K562 (cell line): ENCODE measurements around the gene PDCD5. TPM values are rescaled to one million over a fixed set of nuclear protein-coding genes. Genes with fewer than 3 reads are reported as not detected.

Experiments used
- ATAC-seq: fragments of 200-7000 bp; cut with Tn5 transposase; 3 replicates; pipeline ENCODE4 v1.9.1; 2020; ENCODE audit warnings: moderate library complexity
- BruUV-seq: library from RNA; stranded (reverse); fragments of 400-500 nt; replicated peaks from 2 replicates; lab custom pipeline; 2021; lab: Mats Ljungman, UMichigan
- CTCF ChIA-PET: fragments of 300-600 bp; formaldehyde crosslinking; extraction: SDS; loops from one replicate; lab custom pipeline; 2021; ENCODE audit warnings: low intra/inter-chr PET ratio; lab: Yijun Ruan, JAX
- POLR2A ChIA-PET: fragments of 300-600, 350-650 bp; sonication (Branson Sonifier 250); formaldehyde crosslinking; extraction: SDS; loops from one replicate; lab custom pipeline; 2021; ENCODE audit warnings: antibody characterized with exemption, inconsistent platforms; lab: Yijun Ruan, JAX
- DNase-seq, 4 experiments: peaks; one replicate each; pipeline versions ENCODE4 v3.0.0 to v3.0.0-alpha.2; 2011 to 2018; ENCODE audit warnings: low spot score in 3 of 4, mixed read lengths in 3 of 4; ENCODE audit errors: extremely low read depth in 1 of 4
- FAIRE-seq: peaks from 2 replicates; lab custom pipeline; 2011; peaks lifted over from hg19 to GRCh38; lab: Jason Lieb, UNC
- H2AFZ ChIP-seq: 2 replicates; pipeline ENCODE4 v1.6.0; 2011; ENCODE audit warnings: low read depth, low read length, control low read depth, inconsistent platforms
- H3K27ac ChIP-seq: fragments of 200-600 bp; 3 replicates; pipeline ENCODE4 v1.8.0; 2011; ENCODE audit warnings: low read depth, mild to moderate bottlenecking, control low read depth, inconsistent platforms, low read length, moderate library complexity, mixed read lengths; ENCODE audit errors: extremely low read depth
- H3K27me3 ChIP-seq, 2 experiments: fragments of 300-600 bp in 1 of 2; 2 replicates in 1 of 2; 3 replicates in 1 of 2; pipeline versions ENCODE4 v1.6.0 to v1.8.0; 2011; ENCODE audit warnings: inconsistent platforms in 2 of 2, low read length in 2 of 2, mild to moderate bottlenecking in 1 of 2, mixed read lengths in 1 of 2, moderate library complexity in 1 of 2; ENCODE audit not compliant: control insufficient read depth in 2 of 2, insufficient read depth in 2 of 2
- H3K36me3 ChIP-seq: fragments of 300-600 bp; 3 replicates; pipeline ENCODE4 v1.8.0; 2011; ENCODE audit warnings: mild to moderate bottlenecking, low read length, inconsistent platforms; ENCODE audit not compliant: control insufficient read depth, insufficient read depth
- H3K4me1 ChIP-seq, 2 experiments: fragments of 200-600 bp in 1 of 2; replicated peaks in 1 of 2; 2 replicates in 1 of 2; 3 replicates in 1 of 2; pipeline versions ENCODE4 v1.5.1 to v1.8.0; 2011; ENCODE audit warnings: inconsistent platforms in 2 of 2, low read length in 2 of 2, mild to moderate bottlenecking in 1 of 2, mixed read lengths in 1 of 2, moderate library complexity in 1 of 2; ENCODE audit not compliant: control insufficient read depth in 2 of 2, insufficient read depth in 2 of 2
- H3K4me2 ChIP-seq: 2 replicates; pipeline ENCODE4 v1.6.1; 2011; ENCODE audit warnings: low read length, control low read depth, inconsistent platforms, mixed read lengths; ENCODE audit not compliant: insufficient read depth
- H3K4me3 ChIP-seq: fragments of 200-600 bp; sonication (generic), shearing (Covaris generic); 2 replicates; pipeline ENCODE4 v1.5.1; 2016; ENCODE audit warnings: control low read depth, inconsistent platforms
- H3K79me2 ChIP-seq: fragments of 200-600 bp; 3 replicates; pipeline ENCODE4 v1.8.0; 2011; ENCODE audit warnings: low read length, inconsistent platforms; ENCODE audit not compliant: control insufficient read depth, insufficient read depth
- H3K9ac ChIP-seq, 2 experiments: 2 replicates each; pipeline versions ENCODE4 v1.6.0 to v1.6.1; 2011; ENCODE audit warnings: low read depth in 2 of 2, low read length in 2 of 2, control low read depth in 1 of 2, inconsistent platforms in 1 of 2, mild to moderate bottlenecking in 1 of 2, mixed read lengths in 1 of 2; ENCODE audit not compliant: insufficient read depth in 1 of 2
- H3K9me1 ChIP-seq: one replicate; pipeline ENCODE4 v1.6.0; 2011; ENCODE audit warnings: inconsistent platforms, mild to moderate bottlenecking, low read length, moderate library complexity; ENCODE audit not compliant: control insufficient read depth, insufficient read depth
- H3K9me3 ChIP-seq: replicated peaks from 2 replicates; pipeline ENCODE4 v1.5.1; 2011; ENCODE audit warnings: low read depth, low read length, inconsistent platforms; ENCODE audit not compliant: control insufficient read depth, insufficient read depth
- H4K20me1 ChIP-seq: replicated peaks from 2 replicates; pipeline ENCODE4 v1.6.1; 2011; ENCODE audit warnings: low read length, inconsistent platforms, mixed read lengths; ENCODE audit not compliant: control insufficient read depth, insufficient read depth
- CBFB ChIP-seq: sonication (generic); formaldehyde crosslinking; IDR thresholded peaks from 2 replicates; pipeline ENCODE4 v1.4.0; 2020; ENCODE audit warnings: mild to moderate bottlenecking, missing genetic modification reagents
- FOXK1 ChIP-seq: sonication (generic); formaldehyde crosslinking; IDR thresholded peaks from 2 replicates; pipeline ENCODE4 v1.8.0; 2022; ENCODE audit warnings: missing genetic modification reagents, mild to moderate bottlenecking, borderline replicate concordance
- ZBTB12 ChIP-seq: fragments of 250-450 bp; sonication (Bioruptor Pico); IDR thresholded peaks from 2 replicates; pipeline ENCODE4 v1.4.0; 2020
- ZZZ3 ChIP-seq: fragments of 450-650 bp; IDR thresholded peaks from 2 replicates; pipeline ENCODE4 v1.6.1; 2016; ENCODE audit warnings: antibody characterized with exemption, mild to moderate bottlenecking, moderate library complexity
- WGBS: fragments of 100-300 bp; shearing (Covaris generic); methylation state at CpG from one replicate; pipeline ENCODE4 v1.1.6; 2016; ENCODE audit warnings: low coverage, mixed read lengths; ENCODE audit not compliant: insufficient coverage; ENCODE audit errors: missing lambda C conversion rate; 5-methylcytosine and 5-hydroxymethylcytosine counted together
- in situ Hi-C: fragments of 300-500 bp; cut with MboI; formaldehyde crosslinking; loops from 4 replicates; pipeline ENCODE4 v1.15.0; 2018; ENCODE audit warnings: inconsistent platforms, mixed read lengths
- intact Hi-C: fragments of 100-400 bp; cut with micrococcal nuclease; formaldehyde crosslinking; loops from 2 replicates; pipeline ENCODE4 v1.14.2; 2022
- polyA plus RNA-seq, 8 experiments: library from polyadenylated mRNA; depleted of rRNA in 4 of 8; stranded (reverse) in 5 of 8; unstranded in 3 of 8; fragments of >200 nt; fragmentation: Nextera tagmentation in 2 of 8; fragmentation: Illumina TruSeq in 1 of 8; extraction: Ambion mirVana in 2 of 8; extraction: Trizol in 1 of 8; gene quantifications; 2 replicates each; pipeline versions ENCODE4 v1.2.1 to v1.2.3, GENCODE V29; 2011 to 2014; ENCODE audit warnings: inconsistent platforms in 1 of 8, missing spikeins in 1 of 8
- total RNA-seq, 7 experiments: library from RNA; depleted of rRNA in 6 of 7; stranded (reverse); fragments of >200 nt in 6 of 7; fragmentation: Illumina TruSeq in 2 of 7; extraction: Trizol in 2 of 7; gene quantifications; 2 replicates each; pipeline versions ENCODE4 v1.2.1 to v1.2.3, GENCODE V29; 2011 to 2021; ENCODE audit warnings: low replicate concordance in 1 of 7
- TF ChIP-seq, protein P1 (sequence below), 2 experiments: fragments of 200-800 bp in 1 of 2; sonication (Bioruptor generic) in 1 of 2; sonication (generic) in 1 of 2; formaldehyde crosslinking in 1 of 2; IDR thresholded peaks in 1 of 2; conservative IDR thresholded peaks in 1 of 2; 2 replicates each; pipeline versions ENCODE4 v1.5.0 to v1.6.1; 2016 to 2020; ENCODE audit warnings: missing compliant biosample characterization in 1 of 2, missing genetic modification characterization in 1 of 2, missing genetic modification reagents in 1 of 2
- TF ChIP-seq, protein P2 (sequence below): fragments of 450-650 bp; IDR thresholded peaks from 2 replicates; pipeline ENCODE4 v1.6.1; 2017; ENCODE audit warnings: mild to moderate bottlenecking, moderate library complexity

PDCD5 gene
- total and polyA plus RNA-seq, 9 of the 15 experiments (the other 6 are each of a cell fraction or from before 2014, with no cell fraction given) = 122 to 322 (median 269) TPM

- H2AFZ ChIP-seq = no peak overlapping the region
- no TSS peak for BruUV-seq
- POLR2A ChIA-PET = no interaction called here
- H3K27ac ChIP-seq = no peak overlapping the region
- DNase-seq (no peak), FAIRE-seq (no peak), ATAC-seq (no peak)
- CTCF ChIA-PET = no interaction called here
- TF ChIP-seq CBFB (CRISPR knock-in tag) (no peak), FOXK1 (CRISPR knock-in tag) (no peak), ZBTB12 (CRISPR knock-in tag) (no peak), ZZZ3 (no peak)
- TF ChIP-seq, protein P1, sequence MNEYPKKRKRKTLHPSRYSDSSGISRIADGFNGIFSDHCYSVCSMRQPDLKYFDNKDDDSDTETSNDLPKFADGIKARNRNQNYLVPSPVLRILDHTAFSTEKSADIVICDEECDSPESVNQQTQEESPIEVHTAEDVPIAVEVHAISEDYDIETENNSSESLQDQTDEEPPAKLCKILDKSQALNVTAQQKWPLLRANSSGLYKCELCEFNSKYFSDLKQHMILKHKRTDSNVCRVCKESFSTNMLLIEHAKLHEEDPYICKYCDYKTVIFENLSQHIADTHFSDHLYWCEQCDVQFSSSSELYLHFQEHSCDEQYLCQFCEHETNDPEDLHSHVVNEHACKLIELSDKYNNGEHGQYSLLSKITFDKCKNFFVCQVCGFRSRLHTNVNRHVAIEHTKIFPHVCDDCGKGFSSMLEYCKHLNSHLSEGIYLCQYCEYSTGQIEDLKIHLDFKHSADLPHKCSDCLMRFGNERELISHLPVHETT (CRISPR knock-in tag; conservative IDR thresholded peaks at IDR 0.05 in 1 of 2, IDR thresholded peaks at IDR 0.05 in 1 of 2) = no peak
- TF ChIP-seq, protein P2, sequence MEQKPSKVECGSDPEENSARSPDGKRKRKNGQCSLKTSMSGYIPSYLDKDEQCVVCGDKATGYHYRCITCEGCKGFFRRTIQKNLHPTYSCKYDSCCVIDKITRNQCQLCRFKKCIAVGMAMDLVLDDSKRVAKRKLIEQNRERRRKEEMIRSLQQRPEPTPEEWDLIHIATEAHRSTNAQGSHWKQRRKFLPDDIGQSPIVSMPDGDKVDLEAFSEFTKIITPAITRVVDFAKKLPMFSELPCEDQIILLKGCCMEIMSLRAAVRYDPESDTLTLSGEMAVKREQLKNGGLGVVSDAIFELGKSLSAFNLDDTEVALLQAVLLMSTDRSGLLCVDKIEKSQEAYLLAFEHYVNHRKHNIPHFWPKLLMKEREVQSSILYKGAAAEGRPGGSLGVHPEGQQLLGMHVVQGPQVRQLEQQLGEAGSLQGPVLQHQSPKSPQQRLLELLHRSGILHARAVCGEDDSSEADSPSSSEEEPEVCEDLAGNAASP = no peak
- H3K9me3 ChIP-seq = no peaks in the 10 kb centered on the region
- no peaks in the 10 kb centered on the region for H3K27me3 ChIP-seq
- no peaks in the 10 kb centered on the region for H4K20me1 ChIP-seq
- in situ Hi-C loops (no loop called here), intact Hi-C loops (no loop called here)
- no peaks in the 10 kb centered on the region for H3K9me1 ChIP-seq
- H3K4me1 ChIP-seq = peaks cover 0 to 5% of the 10 kb centered on the region in 2 experiments; a peak in 1 of 5 replicates
- peaks cover 81% of the 10 kb centered on the region for H3K36me3 ChIP-seq
- H3K4me3 ChIP-seq = no peak overlapping the region
- no peak overlapping the region for H3K4me2 ChIP-seq
- H3K9ac ChIP-seq = no peak overlapping the region
- 94% methylated on average over 14 of the region's 15 CpGs for WGBS
- no peaks in the 10 kb centered on the region for H3K79me2 ChIP-seq
Observed at GRCh38 chr19:32606289-32606688, 25.3 kb downstream of the PDCD5 start.
